ENCODE measurements around the gene NTN5.

DNA sequence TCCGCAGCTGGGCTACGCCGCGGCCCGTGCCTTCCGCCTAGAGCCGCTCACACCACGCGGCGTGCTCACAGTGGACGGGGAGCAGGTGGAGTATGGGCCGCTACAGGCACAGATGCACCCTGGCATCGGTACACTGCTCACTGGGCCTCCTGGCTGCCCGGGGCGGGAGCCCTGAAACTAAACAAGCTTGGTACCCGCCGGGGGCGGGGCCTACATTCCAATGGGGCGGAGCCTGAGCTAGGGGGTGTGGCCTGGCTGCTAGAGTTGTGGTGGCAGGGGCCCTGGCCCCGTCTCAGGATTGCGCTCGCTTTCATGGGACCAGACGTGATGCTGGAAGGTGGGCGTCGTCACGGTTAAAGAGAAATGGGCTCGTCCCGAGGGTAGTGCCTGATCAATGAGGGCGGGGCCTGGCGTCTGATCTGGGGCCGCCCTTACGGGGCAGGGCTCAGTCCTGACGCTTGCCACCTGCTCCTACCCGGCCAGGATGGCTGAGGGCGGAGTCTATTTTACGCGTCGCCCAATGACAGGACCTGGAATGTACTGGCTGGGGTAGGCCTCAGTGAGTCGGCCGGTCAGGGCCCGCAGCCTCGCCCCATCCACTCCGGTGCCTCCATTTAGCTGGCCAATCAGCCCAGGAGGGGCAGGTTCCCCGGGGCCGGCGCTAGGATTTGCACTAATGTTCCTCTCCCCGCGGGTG lies 43.1 kb downstream of the NTN5 start:
- TF ChIP-seq, protein P1, sequence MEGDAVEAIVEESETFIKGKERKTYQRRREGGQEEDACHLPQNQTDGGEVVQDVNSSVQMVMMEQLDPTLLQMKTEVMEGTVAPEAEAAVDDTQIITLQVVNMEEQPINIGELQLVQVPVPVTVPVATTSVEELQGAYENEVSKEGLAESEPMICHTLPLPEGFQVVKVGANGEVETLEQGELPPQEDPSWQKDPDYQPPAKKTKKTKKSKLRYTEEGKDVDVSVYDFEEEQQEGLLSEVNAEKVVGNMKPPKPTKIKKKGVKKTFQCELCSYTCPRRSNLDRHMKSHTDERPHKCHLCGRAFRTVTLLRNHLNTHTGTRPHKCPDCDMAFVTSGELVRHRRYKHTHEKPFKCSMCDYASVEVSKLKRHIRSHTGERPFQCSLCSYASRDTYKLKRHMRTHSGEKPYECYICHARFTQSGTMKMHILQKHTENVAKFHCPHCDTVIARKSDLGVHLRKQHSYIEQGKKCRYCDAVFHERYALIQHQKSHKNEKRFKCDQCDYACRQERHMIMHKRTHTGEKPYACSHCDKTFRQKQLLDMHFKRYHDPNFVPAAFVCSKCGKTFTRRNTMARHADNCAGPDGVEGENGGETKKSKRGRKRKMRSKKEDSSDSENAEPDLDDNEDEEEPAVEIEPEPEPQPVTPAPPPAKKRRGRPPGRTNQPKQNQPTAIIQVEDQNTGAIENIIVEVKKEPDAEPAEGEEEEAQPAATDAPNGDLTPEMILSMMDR (IDR thresholded peaks at IDR 0.05): no peak
- TF ChIP-seq POLR2A (IDR thresholded peaks at IDR 0.05): no peak
- TF ChIP-seq EP300 (IDR thresholded peaks at IDR 0.05): no peak
- TF ChIP-seq POLR2AphosphoS5 (IDR thresholded peaks at IDR 0.05): no peak

Measured in upper lobe of left lung (tissue), 4 donors.